ENCODE results near the gene ADGRF1.
"Not testable (repeated sequence)": the region's sequence is repeated elsewhere in the genome, so short reads cannot be mapped to it uniquely, and the experiment has no call there.

ADGRF1 gene

DNA sequence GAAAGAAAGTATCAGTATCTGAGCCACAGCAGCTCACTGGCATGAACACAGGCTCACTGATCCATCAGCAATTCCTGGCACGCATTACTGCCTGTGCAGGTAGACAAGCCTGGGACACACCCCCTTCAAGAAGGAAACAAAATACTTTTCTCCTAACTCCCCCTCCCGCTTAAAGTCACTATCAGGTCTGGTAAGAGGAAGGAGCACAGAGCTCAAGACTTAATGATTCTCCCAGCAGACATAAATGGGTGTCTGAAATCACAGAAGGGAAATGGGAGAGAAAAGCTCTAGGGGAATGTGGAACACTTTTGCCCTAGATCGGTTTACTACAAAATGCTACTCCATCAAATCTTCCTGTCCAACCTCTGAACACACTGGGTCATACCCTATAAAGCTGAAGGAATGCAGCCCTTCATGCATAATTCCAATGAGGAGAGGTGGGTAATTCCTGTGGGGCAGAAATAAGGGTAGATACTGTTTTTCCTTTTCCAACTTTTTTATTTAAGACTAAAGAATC is at the start of gene ADGRF1:
TSS of gene ADGRF1 (minus strand) at position 58 of the 517 bp plus-strand sequence. CDS start 13,271 bp downstream, outside the sequence.
- DNase-seq, result no peak

DNA sequence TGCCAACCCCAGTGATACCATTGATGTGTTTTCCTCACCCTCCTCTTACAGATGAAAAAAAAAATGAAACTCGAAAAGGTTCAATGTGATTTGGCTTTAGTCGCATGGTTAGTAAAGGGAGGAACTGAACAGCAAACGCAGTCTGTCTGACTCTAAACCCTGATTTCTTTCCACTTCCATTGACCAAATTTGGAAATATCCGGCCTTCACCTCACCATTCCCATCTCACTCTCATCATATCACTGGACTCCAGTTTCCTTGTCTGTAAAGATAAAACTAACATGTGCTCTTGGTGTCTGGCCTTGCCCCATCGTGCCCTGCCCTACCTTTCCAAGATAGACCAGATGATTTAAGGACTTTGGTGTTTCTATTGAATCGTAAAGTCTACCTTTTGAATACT is 48.7 kb upstream of the ADGRF1 start:
- DNase-seq, result no peak

- not testable (repeated sequence) for DNase-seq
These were observed 47.3 kb upstream of the ADGRF1 start for GRCh38 chr6:47089473-47089872.

DNA sequence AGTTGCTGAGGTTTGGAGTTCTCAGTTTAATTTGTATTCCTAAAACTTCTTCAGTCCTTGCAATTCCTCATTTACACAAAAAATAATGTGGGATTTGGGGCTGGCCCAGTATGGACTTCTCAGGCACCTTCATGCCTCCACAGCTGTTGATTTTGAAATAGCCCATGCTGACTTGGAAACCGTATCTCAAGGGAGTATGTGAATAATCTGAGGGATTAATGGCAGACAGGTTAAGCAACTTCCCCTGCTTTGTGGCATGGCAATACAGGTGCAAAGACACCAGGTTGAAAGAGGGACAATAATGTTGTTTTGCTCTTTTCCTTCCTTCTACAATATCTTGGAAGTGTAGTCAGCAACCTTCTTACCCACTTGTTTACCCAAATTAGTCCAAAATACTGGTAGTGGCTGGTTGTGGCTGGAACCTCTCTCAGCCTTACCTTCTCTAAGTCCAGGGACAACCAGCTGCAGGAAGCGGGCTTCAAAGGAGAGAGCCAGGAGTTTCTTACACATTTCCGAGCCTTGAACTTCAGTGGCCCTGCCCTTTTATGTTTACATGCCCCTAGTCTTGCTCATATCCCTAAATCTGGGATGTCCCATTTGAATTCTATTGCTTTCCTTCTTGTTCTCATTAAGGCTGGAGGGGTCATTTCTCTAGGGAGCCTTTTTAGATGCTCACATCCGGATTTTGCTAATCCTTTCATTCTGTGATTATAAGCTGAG is 44.1 kb upstream of the ADGRF1 start:
- no peak for DNase-seq

- no peak for DNase-seq
These were observed 42.5 kb upstream of the ADGRF1 start for GRCh38 chr6:47084610-47085009.

- no peak for DNase-seq
These were observed 41.5 kb upstream of the ADGRF1 start for GRCh38 chr6:47083586-47084047.

GRCh38 chr6:47080083-47080596 is 38.0 kb upstream of the ADGRF1 start:
- no peak for DNase-seq

- no peak for DNase-seq
These were observed 37.5 kb upstream of the ADGRF1 start for GRCh38 chr6:47079638-47080037.

DNA sequence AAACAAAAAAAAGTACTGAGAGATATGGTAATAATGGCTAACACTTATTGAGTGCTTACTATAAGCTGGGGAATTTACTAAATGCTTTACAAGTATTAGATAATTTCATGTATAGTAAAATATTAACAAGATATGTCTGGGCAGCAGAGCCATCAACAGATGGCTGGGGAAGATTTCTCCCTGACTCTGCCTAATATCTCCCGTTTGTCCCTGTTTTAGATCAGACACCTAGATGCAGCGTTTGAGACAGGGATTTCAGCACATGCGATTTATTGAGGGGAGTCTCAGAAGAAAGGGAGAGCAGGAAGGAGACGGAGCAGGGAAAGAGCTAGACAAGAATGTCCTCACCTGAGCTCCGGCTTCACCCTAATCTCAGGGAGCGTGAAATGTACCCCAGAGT is 36.9 kb upstream of the ADGRF1 start:
- DNase-seq, result no peak

- no peak for DNase-seq
These were observed 34.6 kb upstream of the ADGRF1 start for GRCh38 chr6:47076422-47077344.

GRCh38 chr6:47075741-47076421 is 33.7 kb upstream of the ADGRF1 start:
- DNase-seq, result no peak

- no peak for DNase-seq
These were observed 33.0 kb upstream of the ADGRF1 start for GRCh38 chr6:47075168-47075567.

DNA sequence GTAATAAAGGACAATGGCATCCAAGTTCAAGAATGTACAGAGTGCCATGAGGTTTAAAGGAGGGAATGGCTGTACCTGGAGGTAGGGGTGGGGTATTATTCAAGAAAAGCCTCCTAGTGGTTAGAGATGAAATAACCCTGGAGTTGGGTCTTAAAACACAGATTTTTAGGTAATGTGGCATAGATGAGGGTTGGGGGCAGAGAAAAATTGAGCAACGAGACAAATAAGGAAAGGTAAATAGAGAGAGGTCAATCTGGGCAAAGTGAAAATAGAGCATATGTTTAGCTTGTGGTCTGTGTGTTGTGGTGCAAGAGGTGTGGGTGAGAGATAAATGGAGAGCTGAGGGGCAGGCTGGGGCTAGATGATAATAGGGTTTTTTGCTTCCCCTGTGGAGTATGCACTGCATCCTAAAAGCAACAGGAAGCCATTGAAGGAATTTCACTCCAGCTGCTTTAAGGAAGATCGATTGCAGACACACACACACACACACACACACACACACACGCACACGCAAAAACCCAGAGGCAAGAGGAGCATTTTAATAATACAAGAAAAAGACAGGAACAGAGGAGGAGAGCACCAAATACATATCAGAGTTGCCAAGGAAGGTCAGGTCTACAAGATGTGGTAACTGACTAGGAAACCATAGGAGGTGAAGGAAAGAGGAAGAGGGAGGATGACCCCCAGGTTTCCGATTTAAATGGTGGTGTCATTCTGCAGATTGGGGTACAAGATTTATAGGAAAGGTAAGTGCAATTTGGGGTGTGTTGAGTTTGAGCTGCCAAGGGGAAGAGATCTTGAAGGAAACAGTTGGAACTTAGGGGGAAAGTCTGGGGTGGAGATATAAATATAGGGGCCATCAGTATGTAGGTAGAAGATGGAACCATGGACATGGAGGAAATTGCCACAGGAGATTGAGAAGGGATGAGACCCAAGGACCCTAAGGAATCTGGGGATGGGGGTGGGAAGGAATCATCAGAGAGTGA is 31.3 kb upstream of the ADGRF1 start:
- no peak for DNase-seq

GRCh38 chr6:47072667-47073066 is 30.5 kb upstream of the ADGRF1 start:
- DNase-seq, result no peak

DNA sequence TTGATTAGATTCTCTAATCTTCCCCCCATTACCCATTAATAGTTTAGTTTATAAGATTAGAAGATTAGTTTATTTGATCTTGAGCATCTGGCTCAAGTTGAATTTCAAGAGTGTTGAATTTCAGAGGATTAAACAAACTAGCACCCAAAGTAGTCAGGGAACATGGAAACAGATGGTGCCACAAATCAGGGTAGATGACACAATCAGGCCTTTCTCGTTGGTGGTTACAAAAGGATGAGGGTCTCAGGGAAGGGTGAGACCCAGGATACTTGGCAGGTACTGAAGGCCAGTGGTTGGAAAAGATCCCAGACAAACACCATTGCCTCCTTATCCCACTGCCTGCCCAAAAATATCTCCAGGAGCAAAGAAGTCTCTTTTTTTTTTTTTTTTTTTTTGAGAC is 29.5 kb upstream of the ADGRF1 start:
- no peak for DNase-seq

DNA sequence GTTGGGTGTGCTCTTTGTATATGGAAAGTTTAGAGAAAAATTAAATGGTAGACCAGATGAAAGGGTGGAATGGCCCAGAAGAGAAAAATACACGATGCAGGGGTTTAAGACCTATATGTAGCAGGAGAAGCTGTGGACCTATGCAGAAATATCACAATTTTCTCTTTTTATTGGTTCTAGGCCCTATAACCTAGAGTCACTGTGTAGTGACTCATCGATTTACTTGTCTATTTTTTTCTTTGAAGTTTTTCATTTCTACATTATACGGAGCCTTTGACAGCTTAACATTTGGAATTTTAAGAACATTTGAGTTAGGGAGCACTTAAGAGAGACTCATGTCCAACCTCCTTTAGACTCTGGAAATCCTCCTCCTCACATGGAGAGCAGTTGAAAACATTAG is 28.3 kb upstream of the ADGRF1 start:
- no peak for DNase-seq

DNA sequence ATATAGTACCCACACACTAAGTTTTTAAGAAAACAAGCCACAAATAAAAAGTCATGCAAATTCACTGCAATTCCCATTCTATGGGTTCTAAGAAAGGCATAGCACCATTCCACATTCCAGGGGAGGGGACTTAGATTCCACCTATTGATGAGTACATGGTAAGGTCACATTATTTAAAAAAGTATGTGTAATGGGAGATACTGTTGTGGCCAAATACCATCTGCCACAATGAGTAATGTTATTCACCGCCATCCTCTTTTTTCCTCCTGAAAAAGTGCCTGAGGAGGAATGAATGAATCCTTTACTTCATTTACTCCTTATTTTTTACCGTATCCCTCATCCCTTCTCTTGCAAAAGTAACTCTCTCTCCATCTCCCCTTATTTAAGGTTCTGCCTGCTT is 27.0 kb upstream of the ADGRF1 start:
- no peak for DNase-seq

DNA sequence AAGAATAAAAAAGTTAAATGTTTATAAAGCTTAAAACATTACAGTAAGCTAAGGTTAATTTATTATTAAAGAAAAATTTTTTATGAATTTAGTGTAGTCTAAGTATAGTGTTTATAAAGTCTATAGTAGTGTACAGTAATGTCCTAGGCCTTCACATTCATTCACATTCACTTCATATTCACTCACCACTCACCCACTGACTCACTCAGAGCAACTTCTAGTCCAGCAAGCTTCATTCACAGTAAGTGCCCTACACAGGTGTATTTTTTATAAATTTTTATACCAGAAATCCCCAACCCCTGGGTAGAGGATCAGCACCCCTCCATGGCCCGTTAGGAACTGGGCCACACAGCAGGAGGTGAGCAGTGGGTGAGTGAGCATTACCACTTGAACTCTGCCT is 24.3 kb upstream of the ADGRF1 start:
- DNase-seq, result no peak

GRCh38 chr6:47064274-47064673 is 22.1 kb upstream of the ADGRF1 start:
- DNase-seq, result no peak

- DNase-seq, result no peak
These were observed 20.2 kb upstream of the ADGRF1 start for GRCh38 chr6:47062346-47062745.
